Neural cell (in vitro differentiated cells): Measurements from ENCODE around the gene GALNT3. TPM values are rescaled to one million over a fixed set of nuclear protein-coding genes. Genes with fewer than 3 reads are reported as not detected.

Experiments
- H2AFZ ChIP-seq: fragments of 200-600, 300-800 bp; sonication (generic), shearing (Covaris generic); 2 replicates; pipeline ENCODE4 v1.6.0; 2014; ENCODE audit warnings: low read depth, mild to moderate bottlenecking, antibody characterized with exemption, low read length, moderate library complexity
- H3F3A ChIP-seq: fragments of 200-600 bp; shearing (Covaris generic); 2 replicates; pipeline ENCODE4 v1.6.1; 2016; ENCODE audit warnings: mild to moderate bottlenecking, moderate library complexity, mixed read lengths, antibody characterized with exemption, low read length; ENCODE audit not compliant: insufficient read depth, poor library complexity, severe bottlenecking
- H3K27ac ChIP-seq: fragments of 200-600, 300-800 bp; sonication (generic), shearing (Covaris generic); 2 replicates; pipeline ENCODE4 v1.5.1; 2014; ENCODE audit warnings: mild to moderate bottlenecking, low read length, moderate library complexity
- H3K27me3 ChIP-seq: fragments of 300-800, 200-600 bp; sonication (generic), shearing (Covaris generic); 2 replicates; pipeline ENCODE4 v1.6.0; 2014; ENCODE audit warnings: mild to moderate bottlenecking, low read depth, low read length, moderate library complexity; ENCODE audit not compliant: insufficient read depth
- H3K36me3 ChIP-seq: fragments of 300-800, 200-600 bp; sonication (generic), shearing (Covaris generic); 2 replicates; pipeline ENCODE4 v1.5.1; 2014; ENCODE audit warnings: mild to moderate bottlenecking, antibody characterized with exemption, low read length, moderate library complexity; ENCODE audit not compliant: insufficient read depth
- H3K4me2 ChIP-seq: fragments of 300-800, 200-600 bp; sonication (generic), shearing (Covaris generic); 2 replicates; pipeline ENCODE4 v1.6.0; 2014; ENCODE audit warnings: mild to moderate bottlenecking, low read length
- H3K4me3 ChIP-seq: fragments of 300-800, 200-600 bp; sonication (generic), shearing (Covaris generic); 2 replicates; pipeline ENCODE4 v1.5.1; 2014; ENCODE audit warnings: mild to moderate bottlenecking, low read length, moderate library complexity
- H3K79me2 ChIP-seq: fragments of 200-600 bp; shearing (Covaris generic); replicated peaks from 2 replicates; pipeline ENCODE4 v1.6.0; 2014; ENCODE audit warnings: mild to moderate bottlenecking, low read length, moderate library complexity; ENCODE audit not compliant: insufficient read depth
- H3K9ac ChIP-seq: fragments of 300-800, 200-600 bp; sonication (generic), shearing (Covaris generic); 2 replicates; pipeline ENCODE4 v1.6.1; 2016; ENCODE audit warnings: mild to moderate bottlenecking, low read length, mixed read lengths
- H3K9me2 ChIP-seq: fragments of 200-600 bp; shearing (Covaris generic); 2 replicates; pipeline ENCODE4 v1.6.1; 2016; ENCODE audit warnings: mild to moderate bottlenecking, low read length, mixed read lengths; ENCODE audit not compliant: insufficient read depth
- H3K9me3 ChIP-seq: fragments of 200-600, 300-800 bp; sonication (generic), shearing (Covaris generic); 2 replicates; pipeline ENCODE4 v1.6.1; 2016; ENCODE audit warnings: mild to moderate bottlenecking, mixed run types, low read length, moderate library complexity, mixed read lengths
- H4K20me1 ChIP-seq: fragments of 200-600 bp; shearing (Covaris generic); 2 replicates; pipeline ENCODE4 v1.6.1; 2016; ENCODE audit warnings: mild to moderate bottlenecking, mixed run types; ENCODE audit not compliant: insufficient read depth
- CTCF ChIP-seq: fragments of 450-650 bp; IDR thresholded peaks from 2 replicates; pipeline ENCODE4 v1.5.1; 2014; ENCODE audit warnings: antibody characterized with exemption, mild to moderate bottlenecking, moderate library complexity; ENCODE audit not compliant: poor library complexity, severe bottlenecking
- EP300 ChIP-seq: fragments of 450-650 bp; conservative IDR thresholded peaks from 2 replicates; pipeline ENCODE4 v1.6.1; 2014; ENCODE audit warnings: antibody characterized with exemption, mild to moderate bottlenecking, moderate library complexity; ENCODE audit not compliant: poor library complexity, severe bottlenecking
- EZH2 ChIP-seq: fragments of 200-600, 300-800 bp; shearing (Covaris generic), sonication (generic); IDR thresholded peaks from 2 replicates; pipeline ENCODE4 v1.6.1; 2014; ENCODE audit warnings: antibody characterized with exemption, low read length, borderline replicate concordance, mild to moderate bottlenecking; ENCODE audit not compliant: insufficient read depth, poor library complexity, severe bottlenecking
- MXI1 ChIP-seq: fragments of 450-650 bp; conservative IDR thresholded peaks from 2 replicates; pipeline ENCODE4 v1.6.1; 2014; ENCODE audit warnings: antibody characterized with exemption, mild to moderate bottlenecking; ENCODE audit not compliant: poor library complexity, severe bottlenecking
- POLR2AphosphoS5 ChIP-seq: IDR thresholded peaks from 2 replicates; pipeline ENCODE4 v1.6.1; 2012
- RAD21 ChIP-seq: fragments of 450-650 bp; conservative IDR thresholded peaks from 2 replicates; pipeline ENCODE4 v1.6.1; 2014; ENCODE audit warnings: antibody characterized with exemption, mild to moderate bottlenecking, moderate library complexity
- REST ChIP-seq: IDR thresholded peaks from 2 replicates; pipeline ENCODE4 v1.6.1; 2012; ENCODE audit warnings: borderline replicate concordance
- SMC3 ChIP-seq: fragments of 450-650 bp; conservative IDR thresholded peaks from 2 replicates; pipeline ENCODE4 v1.6.1; 2014; ENCODE audit warnings: antibody characterized with exemption, mild to moderate bottlenecking, moderate library complexity; ENCODE audit not compliant: poor library complexity
- TAF1 ChIP-seq: IDR thresholded peaks from 2 replicates; pipeline ENCODE4 v1.6.1; 2012; ENCODE audit warnings: low read depth
- polyA plus RNA-seq: library from polyadenylated mRNA; depleted of rRNA; stranded (reverse); fragments of >200 nt; gene quantifications from 2 replicates; pipeline ENCODE4 v1.2.3, GENCODE V29; 2014

Gene GALNT3
- polyA plus RNA-seq, 1 donor from 2014 or later, result 3.7 TPM

DNA sequence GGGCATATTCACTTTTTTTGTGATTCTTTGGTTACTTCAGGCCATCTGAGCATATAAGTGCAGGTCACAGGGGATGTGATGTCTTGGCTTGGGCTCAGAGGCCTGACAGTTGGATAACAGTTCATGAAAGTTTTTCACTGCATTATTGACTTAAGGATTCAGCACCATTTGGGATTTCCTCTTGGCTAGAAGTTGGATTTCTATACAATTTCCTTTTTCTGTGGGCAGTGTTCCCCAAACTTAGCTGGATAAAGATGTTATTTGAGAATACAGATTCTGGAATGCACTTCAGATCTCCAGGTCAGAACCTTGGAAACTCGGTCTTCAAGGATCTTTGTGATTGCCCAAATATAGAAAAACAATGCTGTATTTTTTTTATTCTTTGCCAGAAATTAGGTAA lies 78.0 kb downstream of the GALNT3 start:
- no peaks in the 10 kb centered on the region for H3F3A ChIP-seq
- no peak overlapping the region for H3K9ac ChIP-seq
- H3K9me3 ChIP-seq, result no peaks in the 10 kb centered on the region
- no peak overlapping the region for H3K4me3 ChIP-seq
- TF ChIP-seq EZH2 (no peak), CTCF (no peak)
- no peaks in the 10 kb centered on the region for H3K36me3 ChIP-seq
- H2AFZ ChIP-seq, result no peak overlapping the region
- H3K79me2 ChIP-seq, result no peaks in the 10 kb centered on the region
- H3K4me2 ChIP-seq, result no peak overlapping the region
- H3K27ac ChIP-seq, result no peak overlapping the region
- H3K27me3 ChIP-seq, result no peaks in the 10 kb centered on the region
- no peaks in the 10 kb centered on the region for H3K9me2 ChIP-seq
- H4K20me1 ChIP-seq, result no peaks in the 10 kb centered on the region

DNA sequence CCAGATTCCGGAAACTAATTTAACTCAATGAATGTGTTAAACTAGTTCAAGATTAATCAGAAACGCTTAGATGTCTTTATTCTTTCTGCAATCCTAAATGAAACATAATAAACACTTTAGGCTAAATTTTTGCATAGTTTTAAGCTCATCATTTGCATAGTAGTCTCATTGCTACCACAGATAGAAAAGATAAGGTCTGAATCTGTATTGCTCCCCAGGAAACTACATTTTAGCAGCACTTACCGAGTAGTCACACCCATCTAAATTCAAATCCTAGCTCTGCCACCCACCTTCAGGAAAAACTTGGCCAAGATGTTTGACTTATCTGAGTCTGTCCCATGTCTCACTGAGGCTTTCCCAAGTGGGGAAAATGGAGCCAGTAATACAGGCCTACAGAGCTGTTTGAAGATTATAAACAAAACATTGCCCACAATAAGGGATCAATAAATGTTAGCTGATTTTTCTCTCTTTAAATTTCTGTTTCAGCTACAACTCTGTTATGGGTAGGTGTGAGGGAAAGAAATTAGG lies 87.0 kb downstream of the GALNT3 start:
- Histone ChIP-seq H3F3A (no peaks in the 10 kb centered on the region), H3K9me2 (no peaks in the 10 kb centered on the region), H3K27me3 (no peaks in the 10 kb centered on the region), H3K36me3 (no peaks in the 10 kb centered on the region), H3K4me3 (no peak overlapping the region), H2AFZ (no peak overlapping the region), H3K9ac (no peak overlapping the region), H3K9me3 (no peaks in the 10 kb centered on the region), H3K4me2 (no peak overlapping the region), H4K20me1 (no peaks in the 10 kb centered on the region), H3K79me2 (no peaks in the 10 kb centered on the region), H3K27ac (no peak overlapping the region)
- TF ChIP-seq EZH2 (no peak), POLR2AphosphoS5 (no peak), EP300 (no peak), TAF1 (no peak), RAD21 (no peak)

GRCh38 chr2:165701147-165701546 lies 92.9 kb downstream of the GALNT3 start:
- H3K9ac ChIP-seq, result no peak overlapping the region
- no peak overlapping the region for H3K27ac ChIP-seq
- TF ChIP-seq CTCF, result no peak
- no peak for TF ChIP-seq REST
- no peak for TF ChIP-seq MXI1
- TF ChIP-seq EZH2, result no peak
- no peak for TF ChIP-seq RAD21
- TF ChIP-seq TAF1, result no peak
- TF ChIP-seq EP300, result no peak
- no peak for TF ChIP-seq SMC3
- TF ChIP-seq POLR2AphosphoS5, result no peak
- H3F3A ChIP-seq, result no peaks in the 10 kb centered on the region
- no peaks in the 10 kb centered on the region for H4K20me1 ChIP-seq
- H3K4me3 ChIP-seq, result no peak overlapping the region
- no peaks in the 10 kb centered on the region for H3K36me3 ChIP-seq
- H3K9me3 ChIP-seq, result no peaks in the 10 kb centered on the region
- no peaks in the 10 kb centered on the region for H3K79me2 ChIP-seq
- H3K9me2 ChIP-seq, result no peaks in the 10 kb centered on the region
- no peaks in the 10 kb centered on the region for H3K27me3 ChIP-seq
- H2AFZ ChIP-seq, result no peak overlapping the region
- no peak overlapping the region for H3K4me2 ChIP-seq
